Measurements from ENCODE around the gene CORO7. TPM values are rescaled to one million over a fixed set of nuclear protein-coding genes. Genes with fewer than 3 reads are reported as not detected.
A peak's percentile ranks its signal among the peaks of the same experiment; 100 is the strongest.

CORO7 gene
- total RNA-seq, 1 donor from 2014 or later = 52.4 TPM

DNA sequence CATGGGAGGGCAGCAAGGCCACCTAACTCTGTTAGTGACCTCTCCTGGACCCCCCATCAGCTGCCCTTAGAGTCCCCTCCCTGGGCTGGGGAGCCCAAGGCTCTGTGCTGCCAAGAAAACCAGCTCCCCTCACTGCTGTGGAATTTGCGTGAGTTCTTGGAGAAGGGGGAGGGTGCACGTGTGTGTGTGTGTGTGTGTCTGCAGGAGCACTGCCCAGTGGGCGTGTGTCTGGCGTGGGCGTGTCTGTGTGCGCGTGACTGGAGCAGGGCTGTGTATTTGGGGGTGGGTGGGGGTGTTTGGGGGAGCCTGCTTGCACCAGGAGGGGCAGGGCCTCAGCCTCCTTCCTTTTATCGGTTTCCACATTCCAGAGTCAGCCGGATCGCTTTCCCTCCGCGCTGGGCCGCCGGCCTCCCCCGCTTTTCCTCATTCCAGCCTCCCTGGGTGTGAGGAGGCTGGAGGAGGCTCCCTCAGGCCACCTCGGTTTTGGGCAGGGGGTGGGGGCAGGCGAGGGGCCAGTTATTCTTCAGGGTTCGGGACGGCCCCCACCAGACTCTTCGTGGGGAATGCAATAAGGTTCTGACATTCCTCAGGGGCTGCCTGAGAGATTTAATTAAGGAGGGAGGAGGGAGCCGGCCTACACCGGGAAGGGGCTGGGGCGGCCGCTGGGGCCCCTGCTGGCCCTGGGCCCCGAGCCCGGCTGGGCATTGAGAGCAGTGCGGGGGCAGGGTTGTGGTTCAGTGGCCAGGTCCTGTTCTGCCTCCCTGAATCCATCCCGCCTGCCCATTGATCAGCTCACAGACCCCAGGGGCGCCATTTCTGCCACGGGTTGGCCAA, 42.3 kb downstream of the CORO7 start:
- Histone ChIP-seq H3K9me3 (no peaks in the 10 kb centered on the region), H3K36me3 (no peaks in the 10 kb centered on the region), H3K27me3 (no peaks in the 10 kb centered on the region), H3K27ac (peak overlapping the region; percentile 82), H3K4me3 (peak overlapping the region; percentile 75), H3K4me1 (peaks cover 80% of the 10 kb centered on the region)
- intact Hi-C loops (cut with DNase I) = no loop called here
- DNase-seq = peak; percentile 86
- peak; percentile 42 for ATAC-seq
- TF ChIP-seq, protein P1, sequence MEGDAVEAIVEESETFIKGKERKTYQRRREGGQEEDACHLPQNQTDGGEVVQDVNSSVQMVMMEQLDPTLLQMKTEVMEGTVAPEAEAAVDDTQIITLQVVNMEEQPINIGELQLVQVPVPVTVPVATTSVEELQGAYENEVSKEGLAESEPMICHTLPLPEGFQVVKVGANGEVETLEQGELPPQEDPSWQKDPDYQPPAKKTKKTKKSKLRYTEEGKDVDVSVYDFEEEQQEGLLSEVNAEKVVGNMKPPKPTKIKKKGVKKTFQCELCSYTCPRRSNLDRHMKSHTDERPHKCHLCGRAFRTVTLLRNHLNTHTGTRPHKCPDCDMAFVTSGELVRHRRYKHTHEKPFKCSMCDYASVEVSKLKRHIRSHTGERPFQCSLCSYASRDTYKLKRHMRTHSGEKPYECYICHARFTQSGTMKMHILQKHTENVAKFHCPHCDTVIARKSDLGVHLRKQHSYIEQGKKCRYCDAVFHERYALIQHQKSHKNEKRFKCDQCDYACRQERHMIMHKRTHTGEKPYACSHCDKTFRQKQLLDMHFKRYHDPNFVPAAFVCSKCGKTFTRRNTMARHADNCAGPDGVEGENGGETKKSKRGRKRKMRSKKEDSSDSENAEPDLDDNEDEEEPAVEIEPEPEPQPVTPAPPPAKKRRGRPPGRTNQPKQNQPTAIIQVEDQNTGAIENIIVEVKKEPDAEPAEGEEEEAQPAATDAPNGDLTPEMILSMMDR (IDR thresholded peaks at IDR 0.05) = no peak

DNA sequence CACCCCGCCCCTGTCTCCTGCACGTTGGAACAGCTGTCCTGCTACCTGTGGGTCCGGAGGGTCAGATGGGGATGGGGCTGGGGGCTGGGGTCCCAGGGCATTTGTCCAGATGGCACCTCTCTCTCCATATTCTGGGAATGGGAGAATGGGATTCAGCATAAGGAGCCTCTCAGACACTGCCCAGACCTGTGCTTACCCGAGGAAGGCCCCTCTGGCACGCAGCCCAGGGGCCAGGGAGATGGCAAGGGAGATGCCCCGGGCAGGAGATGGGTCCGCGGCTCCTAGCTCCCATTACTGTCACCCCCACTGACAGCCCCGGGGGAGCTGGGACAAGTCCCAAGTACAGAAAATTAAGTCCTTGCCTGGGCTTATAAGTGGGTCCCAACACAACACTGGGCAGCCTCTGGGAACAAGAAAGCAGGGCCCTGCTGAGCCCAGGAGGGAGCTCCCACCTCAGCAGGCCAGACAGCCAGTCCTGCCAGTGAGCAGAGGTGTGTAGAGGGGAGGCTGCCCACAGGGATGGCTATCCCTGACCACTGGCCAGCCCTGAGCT, 43.0 kb downstream of the CORO7 start:
- DNase-seq (no peak), ATAC-seq (no peak)
- H3K4me1 ChIP-seq = peaks cover 86% of the 10 kb centered on the region
- no peaks in the 10 kb centered on the region for H3K27me3 ChIP-seq
- TF ChIP-seq, protein P1 (IDR thresholded peaks at IDR 0.05) = no peak
- intact Hi-C loops (cut with DNase I) = no loop called here
- H3K36me3 ChIP-seq = no peaks in the 10 kb centered on the region
- no peaks in the 10 kb centered on the region for H3K9me3 ChIP-seq
- H3K27ac ChIP-seq = peak overlapping the region; percentile 82
- peak overlapping the region; percentile 75 for H3K4me3 ChIP-seq

DNA sequence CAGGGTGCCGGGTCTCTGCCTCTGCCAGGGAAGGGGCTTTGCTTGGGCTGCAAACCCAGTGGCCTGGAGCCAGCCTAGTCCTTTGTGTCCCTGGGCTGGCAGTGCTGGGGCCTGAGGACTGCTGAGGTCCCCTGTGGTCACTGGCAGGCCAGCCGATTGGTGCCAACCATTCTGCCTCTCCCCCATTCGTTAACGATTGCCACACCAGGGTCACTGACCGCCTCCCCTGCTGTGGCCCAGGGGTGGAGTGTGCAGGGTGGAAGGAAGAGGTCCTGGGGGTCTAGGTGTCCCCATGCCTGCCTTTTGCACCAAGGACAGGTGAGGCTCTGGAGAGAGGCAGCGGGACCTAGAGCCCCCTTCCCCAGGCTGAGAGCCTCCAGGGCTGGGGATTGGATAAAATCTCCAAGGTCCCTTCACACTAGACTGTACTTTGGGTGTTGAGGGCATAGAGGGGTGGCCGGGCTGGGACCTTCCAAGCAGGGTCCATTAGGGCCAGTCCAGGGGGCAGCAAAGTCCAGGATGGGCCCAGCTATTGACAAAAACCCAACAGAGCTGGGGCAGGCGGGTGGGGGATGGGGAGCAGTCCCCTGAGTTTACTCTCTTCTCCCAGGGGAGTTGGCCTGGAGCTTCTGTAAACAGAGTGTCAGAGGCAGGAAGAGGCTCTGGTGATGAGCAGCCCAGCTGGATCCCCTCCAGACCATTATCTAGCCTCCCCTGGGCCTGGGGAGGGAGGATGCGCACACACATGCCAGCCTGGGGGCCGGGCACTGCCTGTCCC, 43.6 kb downstream of the CORO7 start:
- Histone ChIP-seq H3K27me3 (no peaks in the 10 kb centered on the region), H3K4me1 (peaks cover 81% of the 10 kb centered on the region), H3K9me3 (no peaks in the 10 kb centered on the region), H3K36me3 (no peaks in the 10 kb centered on the region), H3K27ac (peak overlapping the region; percentile 82), H3K4me3 (peak overlapping the region; percentile 75)
- ATAC-seq (peak; percentile 4), DNase-seq (no peak)
- TF ChIP-seq, protein P1 (IDR thresholded peaks at IDR 0.05) = no peak
- intact Hi-C loops (cut with DNase I) = no loop called here

DNA sequence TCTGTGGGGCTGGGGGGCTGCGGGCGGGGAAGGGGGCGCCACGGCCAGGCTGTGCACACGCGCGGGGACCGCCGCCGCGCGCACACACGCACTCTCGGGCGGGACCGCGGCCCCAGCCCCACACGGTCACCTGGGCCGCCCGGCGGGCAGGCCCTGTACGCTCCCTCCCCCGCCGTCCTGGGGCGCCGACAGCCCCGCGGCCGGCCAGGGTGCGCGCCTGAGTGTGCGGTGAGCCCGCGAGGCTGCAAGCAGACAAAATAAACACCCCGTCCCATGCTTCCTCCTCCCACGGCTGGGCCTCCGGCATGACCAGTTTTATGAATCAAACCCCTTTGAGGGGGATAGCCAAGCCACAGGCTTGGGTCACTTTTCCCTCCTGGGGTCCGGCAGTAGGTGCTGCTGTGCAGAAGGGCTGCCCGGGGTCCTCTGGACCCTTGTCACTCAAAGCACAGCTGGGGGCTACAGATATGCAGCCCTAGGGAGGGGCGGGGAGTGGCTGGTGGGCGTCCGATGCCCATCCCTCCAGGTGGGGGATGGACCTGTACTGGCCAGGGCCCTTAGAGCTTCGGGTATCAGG, 44.3 kb downstream of the CORO7 start:
- Histone ChIP-seq H3K4me3 (peak overlapping the region; percentile 75), H3K9me3 (no peaks in the 10 kb centered on the region), H3K36me3 (no peaks in the 10 kb centered on the region), H3K27ac (peak overlapping the region; percentile 82), H3K4me1 (peaks cover 76% of the 10 kb centered on the region), H3K27me3 (no peaks in the 10 kb centered on the region)
- ATAC-seq (peak; percentile 6), DNase-seq (no peak)
- intact Hi-C loops (cut with DNase I) = no loop called here
- TF ChIP-seq, protein P1 (IDR thresholded peaks at IDR 0.05) = no peak

DNA sequence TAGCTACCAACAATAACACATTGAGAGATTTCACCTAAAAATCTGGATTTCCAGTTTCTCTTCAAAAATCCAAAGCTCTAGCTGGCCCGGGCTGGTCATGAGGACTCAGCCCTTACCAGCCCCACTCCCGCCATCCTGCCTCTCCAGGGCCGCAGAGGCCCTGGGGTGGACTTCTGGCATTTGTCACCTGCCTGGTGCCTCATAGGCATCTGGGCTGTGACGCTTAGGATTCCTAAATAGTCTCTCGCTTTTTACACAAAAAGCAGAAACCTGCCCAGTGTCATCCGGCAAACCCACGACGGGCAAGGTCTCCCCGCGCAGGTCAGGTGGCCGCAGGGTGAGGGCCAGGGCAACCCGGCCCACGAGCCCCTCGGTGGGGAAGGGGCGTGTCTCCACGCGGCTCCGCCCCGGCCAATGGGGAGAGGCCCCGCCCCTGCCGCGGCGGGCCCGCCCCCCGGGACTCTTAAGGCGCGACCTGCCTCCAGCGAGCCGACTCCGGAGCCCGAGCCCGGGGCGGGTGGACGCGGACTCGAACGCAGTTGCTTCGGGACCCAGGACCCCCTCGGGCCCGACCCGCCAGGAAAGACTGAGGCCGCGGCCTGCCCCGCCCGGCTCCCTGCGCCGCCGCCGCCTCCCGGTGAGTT, 44.9 kb downstream of the CORO7 start, which contains the start of gene VASN:
VASN (plus strand) TSS at position 492 of the 644 bp plus-strand sequence. CDS start 9,030 bp downstream, outside the sequence.
- intact Hi-C loops (cut with DNase I) = no loop called here
- H3K4me3 ChIP-seq = peak within 1 kb of the TSS; percentile 75
- TF ChIP-seq, protein P1 (IDR thresholded peaks at IDR 0.05) = no peak
- peak; percentile 78 for ATAC-seq
- H3K9me3 ChIP-seq = no peaks in the 10 kb centered on the region
- H3K27me3 ChIP-seq = no peaks in the 10 kb centered on the region
- peak within 1 kb of the TSS; percentile 82 for H3K27ac ChIP-seq
- DNase-seq = peak; percentile 91
- peaks cover 70% of the 10 kb centered on the region for H3K4me1 ChIP-seq
- no peaks in the 10 kb centered on the region for H3K36me3 ChIP-seq
